ENCODE results near the gene YY1.
A peak's percentile ranks its signal among the peaks of the same experiment; 100 is the strongest.

GRCh38 chr14:100238419-100239210 lies at the start of gene YY1:
- TF ChIP-seq MYC (IDR thresholded peaks at IDR 0.05; ENCODE audit: low read depth, low read length): no peak
- no peak for TF ChIP-seq CTCF (IDR thresholded peaks at IDR 0.05; ENCODE audit: low read depth, low read length)
- TF ChIP-seq POLR2A (IDR thresholded peaks at IDR 0.05; ENCODE audit: extremely low read depth, insufficient read length): peak; percentile 39
- TF ChIP-seq MAX (IDR thresholded peaks at IDR 0.05; ENCODE audit: low read depth, low read length): no peak
